ENCODE measurements around the gene CD320.
"Not testable (repeated sequence)": the region's sequence is repeated elsewhere in the genome, so short reads cannot be mapped to it uniquely, and the experiment has no call there.

Gene CD320

DNA sequence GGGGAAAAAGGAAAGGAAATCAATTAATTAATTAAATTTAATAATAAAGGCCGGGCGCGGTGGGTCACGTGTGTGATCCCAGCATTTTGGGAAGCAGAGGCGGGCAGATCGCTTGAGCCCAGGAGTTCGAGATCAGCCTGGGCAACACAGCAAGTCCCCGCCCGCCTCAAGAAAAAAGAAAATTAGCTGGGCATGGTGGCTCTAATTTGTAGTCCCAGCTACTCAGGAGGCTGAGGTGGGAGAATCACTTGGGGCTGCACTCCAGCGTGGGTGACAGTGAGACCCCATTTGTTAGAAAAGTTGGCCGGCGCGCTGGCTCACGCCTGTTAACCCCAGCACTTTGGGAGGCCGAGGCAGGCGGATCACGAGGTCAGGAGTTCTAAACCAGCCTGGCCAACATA is 733 bp upstream of the CD320 start:
- no peak for DNase-seq (ENCODE audit: low read depth)

DNA sequence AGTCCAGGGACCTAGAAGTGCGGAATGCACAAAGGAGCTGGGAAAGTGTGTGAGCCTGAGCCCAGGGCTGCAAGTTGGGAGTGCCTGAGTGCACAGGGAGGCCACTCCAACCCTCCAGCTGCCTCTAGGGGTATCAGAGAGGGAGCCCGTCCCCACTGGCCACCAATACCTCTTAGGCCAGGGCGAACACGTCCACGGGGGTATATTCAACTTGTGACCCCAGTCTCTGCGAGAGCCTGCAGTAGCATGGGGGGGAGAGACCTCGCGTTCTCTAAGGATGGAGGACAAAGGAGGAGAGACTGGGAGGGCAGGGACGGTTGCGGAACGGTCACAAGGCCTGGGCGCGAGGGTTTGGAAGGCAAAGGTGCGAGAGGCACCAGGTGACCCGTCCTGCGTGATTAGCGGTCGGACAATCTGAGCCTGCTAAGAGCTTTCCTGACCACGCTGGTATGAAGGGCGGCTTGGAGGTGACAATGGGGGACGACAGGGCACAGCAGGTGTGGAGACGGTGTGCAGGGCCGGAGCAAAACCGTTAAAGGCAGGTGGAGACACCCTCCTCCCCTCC is 676 bp downstream of the CD320 start:
- DNase-seq (ENCODE audit: low read depth): no peak

DNA sequence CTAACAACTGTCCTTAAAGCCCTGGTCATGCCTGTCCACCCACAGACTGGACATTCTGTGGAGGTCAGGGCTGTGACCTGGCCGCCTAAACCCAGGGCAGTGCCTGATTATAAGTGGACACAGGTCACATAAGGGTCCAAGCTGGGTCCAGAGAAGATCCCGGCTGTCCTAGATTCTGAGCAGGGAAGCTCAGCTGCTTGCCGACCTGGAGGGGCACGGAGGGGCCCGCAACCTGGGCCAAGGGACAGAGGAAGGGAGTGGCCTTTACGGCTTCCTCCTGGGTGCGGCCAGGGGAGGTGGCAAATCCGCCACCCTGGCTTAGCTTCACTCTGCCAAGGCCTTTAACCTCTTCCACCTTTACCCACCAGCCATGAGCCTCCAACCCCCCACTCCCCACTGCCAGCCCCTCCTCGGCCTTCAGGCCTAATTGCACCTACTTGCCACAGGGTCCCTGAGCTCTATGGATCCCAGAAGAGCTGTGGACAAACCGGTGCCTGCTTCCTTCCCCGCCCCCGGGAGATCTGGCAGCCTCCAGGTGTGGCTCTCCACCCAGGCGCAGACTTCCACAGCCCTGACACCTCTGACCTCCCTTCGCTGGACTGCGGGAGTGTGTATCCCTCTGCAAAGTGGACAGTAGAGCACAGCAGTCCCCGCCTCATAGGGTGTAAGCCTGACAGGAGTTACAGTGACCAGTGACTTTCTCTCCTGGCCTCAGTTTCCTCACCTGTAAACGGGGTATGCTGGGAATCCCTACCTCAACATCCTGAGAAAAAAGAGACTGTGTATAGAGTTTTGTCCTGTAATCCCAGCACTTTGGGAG is 1.7 kb downstream of the CD320 start:
- DNase-seq (ENCODE audit: low read depth): no peak

DNA sequence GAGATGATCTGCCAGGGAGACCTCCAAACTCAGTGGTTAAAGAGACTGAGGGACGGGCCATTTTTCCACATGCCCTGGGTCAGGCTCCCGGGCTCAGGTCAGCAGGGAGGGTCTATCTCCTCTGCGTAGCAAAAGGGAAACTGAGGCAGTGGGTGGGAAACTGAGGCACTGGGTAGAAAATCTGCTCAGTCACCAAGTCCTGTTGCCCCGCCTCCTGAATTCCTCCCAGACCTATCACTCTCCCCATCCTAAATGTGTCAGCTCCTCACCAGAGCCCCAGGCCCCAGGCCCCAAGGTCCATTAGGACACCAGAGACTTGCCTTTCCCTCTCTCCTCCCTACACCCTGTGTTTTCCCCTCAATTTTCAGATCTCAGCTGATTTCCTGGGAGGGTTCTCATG is 2.4 kb downstream of the CD320 start:
- DNase-seq (ENCODE audit: low read depth): no peak

DNA sequence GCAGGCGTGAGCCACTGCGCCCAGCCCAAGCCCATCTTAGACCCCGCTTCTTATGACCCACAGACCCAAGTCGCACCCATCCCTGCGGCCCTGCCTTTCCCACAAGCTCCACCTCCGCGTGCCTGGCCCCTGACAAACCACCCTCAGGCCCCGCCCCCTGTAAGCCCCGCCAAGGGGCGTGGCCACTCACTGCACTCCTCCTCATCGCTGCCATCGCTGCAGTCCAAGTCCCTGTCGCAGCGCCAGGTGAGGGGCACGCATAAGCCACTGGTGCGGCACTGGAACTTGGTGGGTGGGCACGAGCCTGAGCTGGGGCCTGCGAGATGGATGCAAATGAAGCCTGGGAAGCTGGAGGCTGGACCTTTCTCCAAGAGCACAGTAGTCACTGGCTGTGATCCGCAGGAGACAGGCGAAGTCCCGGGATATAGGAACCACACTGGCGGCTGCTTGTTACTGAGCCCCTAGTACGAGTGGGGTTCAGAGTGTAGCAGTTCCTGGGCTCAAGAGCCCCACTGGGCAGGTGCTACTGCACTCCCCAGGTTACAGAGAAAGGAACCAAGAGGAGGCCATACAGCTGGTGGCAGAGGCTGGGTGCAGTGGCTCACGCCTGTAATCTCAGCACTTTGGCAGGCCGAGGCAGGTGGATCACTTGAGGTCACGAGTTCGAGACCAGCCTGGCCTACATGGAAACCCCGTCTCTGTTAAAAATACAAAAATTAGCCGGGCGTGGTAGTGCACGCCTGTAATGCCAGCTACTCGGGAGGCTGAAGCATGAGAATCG is 3.1 kb downstream of the CD320 start:
- no peak for DNase-seq (ENCODE audit: low read depth)

DNA sequence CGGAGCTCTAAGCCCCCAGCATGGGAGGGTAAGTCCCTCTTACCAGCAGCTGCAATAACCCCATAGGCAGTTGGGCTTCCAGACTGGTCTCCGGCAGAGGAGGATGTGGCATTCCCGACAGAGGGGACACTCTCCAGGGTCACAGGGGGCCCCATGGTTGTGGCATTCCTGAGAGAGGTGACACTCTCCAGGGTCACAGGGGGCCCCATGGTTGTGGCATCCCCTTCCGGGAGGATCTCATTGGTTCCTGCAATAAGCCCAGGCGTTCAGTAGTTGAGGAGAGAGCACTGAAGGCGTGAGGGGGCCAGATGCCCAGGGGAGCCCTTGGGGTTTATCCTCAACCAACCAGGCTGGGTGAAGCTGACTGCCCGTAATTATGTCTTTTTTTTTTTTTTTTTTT is 5.4 kb downstream of the CD320 start:
- DNase-seq (ENCODE audit: low read depth): no peak

DNA sequence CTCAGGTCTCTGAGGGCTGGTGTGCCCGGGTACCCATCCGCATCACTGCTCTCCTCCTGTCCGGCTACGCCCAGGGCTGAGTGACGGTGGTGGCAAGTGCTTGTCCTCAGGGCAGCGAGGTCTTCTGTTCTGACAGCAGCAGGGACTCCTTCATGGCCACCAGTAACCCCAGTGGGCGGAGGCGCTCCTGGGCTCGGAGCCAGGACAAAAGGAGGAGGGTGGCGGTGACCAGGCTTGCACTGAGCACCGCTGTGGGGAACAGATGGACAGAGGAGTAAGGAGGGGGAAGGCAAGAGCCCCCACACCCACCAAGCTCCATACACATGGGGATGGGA is 5.8 kb downstream of the CD320 start:
- no peak for DNase-seq (ENCODE audit: low read depth)

DNA sequence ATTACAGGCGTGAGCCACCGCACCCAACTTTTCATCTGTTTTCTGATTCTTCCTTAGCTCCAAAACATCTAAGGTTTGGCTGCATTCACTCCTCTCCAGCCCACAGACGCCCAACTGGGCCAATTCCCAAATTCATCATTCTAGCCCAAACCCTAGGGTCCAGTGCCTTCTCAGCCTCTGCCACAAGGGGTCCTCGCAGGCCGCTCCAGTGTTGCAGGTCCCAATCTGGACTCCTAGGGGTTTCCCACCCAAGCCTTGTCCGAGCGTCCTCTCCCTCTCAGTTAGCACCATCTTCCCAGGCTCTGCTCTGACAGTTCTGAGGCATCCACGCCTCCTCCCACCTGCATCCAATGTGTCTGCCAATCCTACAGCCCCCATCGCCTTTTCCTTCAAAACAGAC is 16.8 kb downstream of the CD320 start:
- not testable (repeated sequence) for DNase-seq (ENCODE audit: low read depth)

DNA sequence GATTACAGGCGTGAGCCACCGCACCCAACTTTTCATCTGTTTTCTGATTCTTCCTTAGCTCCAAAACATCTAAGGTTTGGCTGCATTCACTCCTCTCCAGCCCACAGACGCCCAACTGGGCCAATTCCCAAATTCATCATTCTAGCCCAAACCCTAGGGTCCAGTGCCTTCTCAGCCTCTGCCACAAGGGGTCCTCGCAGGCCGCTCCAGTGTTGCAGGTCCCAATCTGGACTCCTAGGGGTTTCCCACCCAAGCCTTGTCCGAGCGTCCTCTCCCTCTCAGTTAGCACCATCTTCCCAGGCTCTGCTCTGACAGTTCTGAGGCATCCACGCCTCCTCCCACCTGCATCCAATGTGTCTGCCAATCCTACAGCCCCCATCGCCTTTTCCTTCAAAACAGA is 31.6 kb downstream of the CD320 start:
- not testable (repeated sequence) for DNase-seq (ENCODE audit: low read depth)

DNA sequence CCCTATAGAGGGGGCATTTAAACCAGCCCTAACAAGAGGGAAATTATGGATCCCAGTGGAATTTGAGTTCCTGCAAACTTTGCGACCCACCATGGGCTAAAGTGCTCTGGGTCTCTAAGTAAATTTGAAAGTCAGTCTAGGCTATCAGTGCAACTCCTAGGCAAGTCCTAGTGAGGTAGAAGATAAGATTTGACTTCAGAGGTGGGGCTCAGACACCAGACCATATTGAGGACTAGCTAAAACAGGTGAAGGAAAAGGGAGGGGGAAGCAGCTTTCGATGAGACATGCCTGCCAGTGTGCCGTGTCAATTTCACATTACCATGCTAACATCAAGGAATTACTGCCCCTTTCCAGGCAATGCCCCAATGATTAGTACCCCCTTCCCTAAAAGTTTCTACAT is 38.4 kb downstream of the CD320 start:
- DNase-seq (ENCODE audit: low read depth): no peak

DNA sequence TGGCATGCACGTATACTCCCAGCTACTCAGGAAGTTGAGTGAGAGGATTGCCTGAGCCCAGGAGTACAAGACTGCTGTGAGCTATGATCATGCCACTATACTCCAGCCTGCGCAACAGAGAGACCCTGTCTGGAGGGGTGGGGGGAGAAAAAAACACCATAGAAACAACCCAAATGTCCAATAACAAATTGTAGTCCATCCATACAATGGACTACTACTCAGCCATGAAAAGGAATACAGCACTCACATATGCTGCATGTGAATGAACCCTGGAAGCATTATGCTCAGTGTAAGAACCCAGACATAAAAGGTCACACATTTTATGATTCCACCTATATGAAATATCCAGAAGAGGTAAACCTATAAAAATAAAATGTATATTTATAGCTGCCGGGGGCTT is 42.3 kb downstream of the CD320 start:
- DNase-seq (ENCODE audit: low read depth): no peak

DNA sequence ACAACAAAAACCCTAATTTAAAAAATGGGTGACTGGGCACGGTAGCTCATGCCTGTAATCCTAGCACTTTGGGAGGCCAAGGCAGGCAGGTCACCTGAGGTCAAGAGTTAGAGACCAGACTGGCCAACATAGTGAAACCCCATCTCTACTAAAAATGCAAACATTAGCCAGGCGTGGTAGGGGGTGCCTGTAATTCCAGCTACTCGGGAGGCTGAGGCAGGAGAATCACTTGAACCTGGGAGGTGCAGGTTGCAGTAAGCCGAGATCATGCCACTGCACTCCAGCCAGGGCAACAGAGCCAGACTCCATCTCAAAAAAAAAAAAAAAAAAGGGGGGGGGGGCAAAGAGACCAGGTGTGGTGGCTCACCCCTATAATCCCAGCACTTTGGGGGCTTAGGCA is 43.9 kb downstream of the CD320 start:
- not testable (repeated sequence) for DNase-seq (ENCODE audit: low read depth)

DNA sequence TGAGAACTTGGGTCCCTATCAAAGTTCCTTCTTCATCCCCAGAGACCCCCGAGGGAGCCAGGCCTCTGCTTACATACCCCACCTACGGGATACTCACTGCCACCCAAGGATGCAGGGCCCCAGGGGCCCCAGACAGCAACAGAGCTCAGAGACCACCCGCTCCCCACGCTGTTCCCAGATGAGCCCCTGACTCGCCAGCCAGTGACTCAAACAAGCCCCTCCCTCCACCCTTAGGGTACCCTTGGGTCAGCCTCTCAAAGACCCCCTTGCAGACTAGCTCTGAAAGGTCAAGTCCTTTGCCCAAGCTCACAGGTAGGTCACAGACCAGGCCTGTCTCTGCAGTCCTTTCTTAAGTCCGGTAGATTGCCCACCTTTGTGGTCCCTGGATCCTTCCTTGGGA is 45.7 kb downstream of the CD320 start:
- DNase-seq (ENCODE audit: low read depth): no peak

DNA sequence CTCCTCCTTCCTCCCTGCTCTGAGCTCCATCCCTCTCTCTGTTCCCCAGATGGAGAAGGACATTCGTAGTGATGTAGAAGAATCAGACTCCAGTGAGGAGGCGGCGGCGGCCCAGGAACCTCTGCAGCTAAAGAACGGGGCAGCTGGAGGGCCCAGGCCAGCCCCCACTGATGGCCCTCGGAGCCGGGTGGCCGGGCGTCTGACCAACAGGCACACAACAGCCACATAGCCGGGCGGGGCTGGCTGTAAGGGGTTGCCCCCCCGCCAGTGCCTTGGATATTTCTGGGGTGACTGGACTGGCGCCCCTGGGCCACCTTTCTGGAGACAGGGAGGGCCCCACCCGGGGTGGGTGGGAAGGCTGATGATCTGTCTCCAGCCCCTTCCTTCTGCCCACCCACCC is 46.3 kb downstream of the CD320 start:
- no peak for DNase-seq (ENCODE audit: low read depth)

DNA sequence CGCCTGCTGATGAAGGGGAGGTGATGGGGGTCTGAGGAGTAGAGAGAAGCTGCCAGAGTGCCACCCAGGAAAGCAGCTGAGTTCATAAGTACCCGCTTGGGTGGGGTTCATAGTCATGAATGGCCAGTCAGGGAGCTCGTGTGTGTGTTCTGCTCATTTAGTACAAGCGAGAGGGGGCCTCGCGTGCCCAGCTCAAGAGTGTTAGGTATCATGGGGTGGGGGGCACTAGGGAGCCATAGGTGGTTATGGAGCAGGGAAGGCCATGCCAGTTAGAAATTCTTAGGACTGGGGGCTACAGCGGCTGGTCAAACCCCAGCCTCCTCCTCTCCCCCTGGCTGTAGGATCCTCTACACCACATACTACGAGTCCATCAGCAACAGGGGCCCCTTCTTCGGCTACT is 46.8 kb downstream of the CD320 start:
- no peak for DNase-seq (ENCODE audit: low read depth)

DNA sequence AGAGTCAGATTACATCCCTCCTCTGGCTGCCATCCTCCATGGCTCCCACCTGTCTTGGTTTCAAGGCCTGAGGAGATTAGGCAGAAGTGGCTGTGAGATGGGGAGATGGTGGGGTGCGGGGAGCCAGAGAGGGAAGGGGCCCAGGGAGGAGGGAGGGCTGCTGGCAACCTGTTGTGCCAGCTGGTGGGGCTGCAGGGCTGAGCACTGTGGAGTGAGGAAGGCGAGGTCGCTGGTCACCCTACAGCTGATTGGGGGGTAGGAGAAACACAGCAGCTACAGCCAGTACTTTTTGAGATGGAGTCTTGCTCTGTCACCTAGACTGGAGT is 48.3 kb downstream of the CD320 start:
- no peak for DNase-seq (ENCODE audit: low read depth)

DNA sequence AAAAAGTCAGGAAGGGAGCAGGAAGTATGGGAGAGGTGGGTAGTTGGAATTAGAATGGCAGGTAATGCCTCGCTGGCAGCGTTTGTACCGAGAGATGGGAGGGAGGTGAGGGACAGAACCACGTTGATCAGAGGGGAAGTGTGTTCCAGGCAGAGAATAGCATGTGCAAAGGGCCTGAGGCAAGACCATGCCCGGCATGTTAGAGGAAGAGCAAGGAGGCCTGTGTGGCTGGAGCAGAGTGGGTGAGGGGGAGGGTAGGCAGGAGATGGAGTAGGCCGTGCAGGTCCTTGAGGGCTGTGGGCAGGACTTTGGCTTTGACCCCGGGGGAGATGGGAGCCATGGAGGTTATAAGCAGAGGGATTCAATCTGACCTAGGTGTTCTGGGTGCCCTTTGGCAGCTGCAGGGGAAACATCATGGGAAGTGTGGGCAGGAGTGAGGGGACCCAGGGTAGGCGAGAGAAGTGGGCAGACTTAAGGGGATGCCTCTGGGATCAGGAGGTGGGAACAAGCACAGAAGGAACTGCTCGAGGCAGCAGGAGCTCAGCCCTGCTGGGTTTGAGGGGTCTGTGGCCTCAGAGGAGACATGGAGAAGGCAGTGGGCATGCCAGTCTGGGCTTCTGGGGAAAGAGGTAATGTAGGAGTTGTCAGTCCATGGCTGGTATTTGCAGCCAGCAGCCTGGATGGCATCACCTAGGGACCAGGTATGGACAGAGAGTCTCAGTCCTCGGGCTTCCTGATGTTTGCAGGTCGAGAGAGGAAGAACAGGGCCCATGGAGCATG is 48.8 kb downstream of the CD320 start:
- no peak for DNase-seq (ENCODE audit: low read depth)

DNA sequence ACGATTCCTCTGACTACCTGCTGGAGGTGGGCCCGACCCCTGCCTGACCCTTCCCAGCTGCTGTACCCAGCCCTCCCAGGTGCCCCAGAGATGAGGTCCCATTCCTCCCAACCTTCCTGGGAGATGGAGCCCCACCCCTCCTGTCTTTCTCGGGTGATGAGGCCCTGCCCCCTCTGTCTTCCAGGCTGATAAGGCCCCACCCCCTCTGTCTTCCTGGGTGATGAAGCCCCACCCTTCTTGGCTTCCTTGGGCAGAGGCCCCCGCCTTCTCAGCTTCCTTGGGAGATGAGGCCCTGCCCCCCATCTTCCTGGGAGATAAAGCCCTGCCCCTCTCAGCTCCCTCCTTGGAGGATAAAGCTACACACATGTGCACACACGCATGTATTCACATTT is 51.1 kb downstream of the CD320 start:
- DNase-seq (ENCODE audit: low read depth): no peak

DNA sequence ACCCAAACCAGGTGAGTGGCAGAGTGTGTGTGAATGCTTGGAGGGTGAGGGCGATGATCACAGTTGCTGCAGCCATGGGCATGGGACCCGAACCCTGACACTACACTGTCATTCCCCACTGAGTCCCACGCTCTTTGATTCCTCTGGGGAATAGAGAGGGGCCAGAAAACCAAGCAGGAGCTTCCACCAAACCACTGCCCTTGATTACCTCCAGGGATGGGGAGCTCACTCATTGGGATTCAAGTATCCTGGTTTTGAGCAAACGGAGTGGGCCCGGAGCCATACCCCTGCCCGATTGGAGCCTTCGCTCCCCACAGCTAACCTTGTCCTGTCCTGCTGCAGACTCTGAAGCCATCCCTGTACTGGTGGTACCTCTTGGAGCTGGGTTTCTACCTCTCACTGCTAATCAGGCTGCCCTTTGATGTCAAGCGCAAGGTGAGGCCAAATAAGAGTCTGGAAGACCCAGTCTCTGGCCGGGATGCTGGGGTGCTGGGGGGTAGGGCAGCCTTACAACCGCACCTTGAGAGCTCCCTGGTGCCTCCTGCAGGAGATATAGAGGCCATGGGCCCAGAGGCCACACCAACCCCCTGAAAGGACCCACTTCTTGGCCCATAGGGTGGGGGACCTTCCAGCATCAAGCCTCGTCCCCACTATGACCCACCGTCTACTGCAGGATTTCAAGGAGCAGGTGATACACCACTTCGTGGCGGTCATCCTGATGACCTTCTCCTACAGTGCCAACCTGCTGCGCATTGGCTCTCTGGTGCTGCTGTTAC is 51.7 kb downstream of the CD320 start:
- no peak for DNase-seq (ENCODE audit: low read depth)

DNA sequence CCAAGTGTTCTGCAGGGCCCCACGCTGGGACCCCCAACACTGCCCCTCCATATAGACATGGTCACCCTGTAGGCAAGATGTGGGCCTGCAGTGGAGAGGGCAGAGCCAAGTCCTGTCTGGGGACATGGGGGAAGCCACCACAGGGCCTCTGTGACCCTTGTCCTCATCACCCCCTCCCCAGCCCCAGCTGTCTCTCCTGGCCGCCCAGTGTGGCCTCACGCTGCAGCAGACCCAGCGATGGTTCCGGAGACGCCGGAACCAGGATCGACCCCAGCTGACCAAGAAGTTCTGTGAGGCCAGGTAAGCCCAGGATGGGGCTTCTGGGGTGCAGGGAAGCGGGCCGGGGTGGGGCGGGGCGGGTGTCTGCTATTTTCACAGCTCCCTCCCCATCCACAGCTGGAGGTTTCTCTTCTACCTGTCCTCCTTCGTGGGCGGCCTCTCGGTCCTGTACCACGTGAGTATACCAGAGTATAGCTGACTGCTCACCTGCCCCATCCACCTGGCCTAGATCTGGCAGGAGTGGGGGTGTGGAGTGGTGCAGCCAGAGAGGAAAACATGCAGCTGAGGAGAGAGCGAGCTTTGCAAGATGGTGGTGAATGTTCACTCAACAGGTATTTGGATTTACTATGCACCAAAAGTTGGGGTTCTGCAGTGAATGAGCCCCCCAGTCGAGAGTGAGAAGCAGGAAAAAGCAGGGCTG is 52.6 kb downstream of the CD320 start:
- no peak for DNase-seq (ENCODE audit: low read depth)

DNA sequence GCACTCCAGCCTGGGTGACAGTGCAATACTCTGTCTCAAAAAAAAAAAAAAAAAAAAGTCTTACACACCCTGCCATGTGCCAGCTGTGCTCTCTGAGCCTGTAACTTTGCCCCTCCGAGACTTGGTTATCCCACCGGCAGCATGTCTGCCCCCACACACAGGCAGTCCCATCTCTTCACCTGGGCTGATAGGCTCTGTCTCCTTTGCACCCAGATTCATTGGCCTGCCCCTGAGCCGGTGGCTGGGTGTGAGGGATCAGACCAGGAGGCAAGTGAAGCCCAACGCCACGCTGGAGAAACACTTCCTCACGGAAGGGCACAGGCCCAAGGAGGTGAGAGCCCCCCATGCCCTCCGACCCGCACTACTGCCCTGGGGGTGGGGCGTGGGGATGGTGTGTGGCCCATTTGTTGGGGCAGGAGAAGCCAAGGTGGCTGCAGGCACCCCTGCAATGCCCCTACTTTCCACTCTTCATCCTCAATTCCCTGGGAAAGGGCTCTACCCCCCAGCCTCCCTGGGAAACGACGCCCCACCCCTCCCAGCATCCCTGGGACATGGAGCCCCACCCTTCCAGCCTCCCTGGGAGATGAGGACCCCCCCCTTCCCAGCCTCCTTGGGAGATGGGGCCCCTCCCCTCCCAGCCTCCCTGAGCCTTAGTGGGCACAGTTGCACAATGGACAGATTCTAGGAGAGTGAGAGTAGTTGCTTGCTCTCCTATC is 53.7 kb downstream of the CD320 start:
- DNase-seq (ENCODE audit: low read depth): no peak
